Choroid plexus epithelial cell (primary cell): ENCODE measurements around the gene CKM.

Experiments
- DNase-seq: peaks from one replicate; pipeline ENCODE4 v3.0.0-alpha.2; 2010; ENCODE audit warnings: low read depth
- H3K4me3 ChIP-seq: 2 replicates; pipeline ENCODE4 v1.5.1; 2011; ENCODE audit warnings: low read depth, mild to moderate bottlenecking, control low read depth, low read length, moderate library complexity
- TF ChIP-seq, protein P1 (sequence below): conservative IDR thresholded peaks from 2 replicates; pipeline ENCODE4 v1.5.1; 2011; ENCODE audit warnings: low read depth, mild to moderate bottlenecking, control low read depth, inconsistent platforms, low read length, moderate library complexity

Gene CKM

DNA sequence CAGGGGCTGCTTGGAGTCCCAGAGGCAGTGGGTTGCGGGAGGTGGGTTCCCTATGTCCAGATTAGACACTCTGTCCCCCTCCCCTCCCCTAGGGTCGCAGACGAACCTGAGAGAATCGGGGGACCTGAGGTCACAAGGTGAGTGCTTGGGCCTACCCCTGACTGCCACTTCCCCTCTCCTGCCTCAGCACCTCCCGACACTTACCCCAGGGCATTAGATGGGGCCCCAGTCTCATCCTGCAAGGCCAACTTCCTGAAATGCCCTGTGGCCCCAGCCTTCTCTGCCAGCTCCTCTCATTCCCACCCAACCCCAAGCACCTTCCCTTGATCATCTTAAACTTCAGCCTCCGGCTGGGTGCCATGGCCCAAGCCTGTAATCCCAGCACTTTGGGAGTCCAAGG lies 23.0 kb downstream of the CKM start:
- TF ChIP-seq, protein P1, sequence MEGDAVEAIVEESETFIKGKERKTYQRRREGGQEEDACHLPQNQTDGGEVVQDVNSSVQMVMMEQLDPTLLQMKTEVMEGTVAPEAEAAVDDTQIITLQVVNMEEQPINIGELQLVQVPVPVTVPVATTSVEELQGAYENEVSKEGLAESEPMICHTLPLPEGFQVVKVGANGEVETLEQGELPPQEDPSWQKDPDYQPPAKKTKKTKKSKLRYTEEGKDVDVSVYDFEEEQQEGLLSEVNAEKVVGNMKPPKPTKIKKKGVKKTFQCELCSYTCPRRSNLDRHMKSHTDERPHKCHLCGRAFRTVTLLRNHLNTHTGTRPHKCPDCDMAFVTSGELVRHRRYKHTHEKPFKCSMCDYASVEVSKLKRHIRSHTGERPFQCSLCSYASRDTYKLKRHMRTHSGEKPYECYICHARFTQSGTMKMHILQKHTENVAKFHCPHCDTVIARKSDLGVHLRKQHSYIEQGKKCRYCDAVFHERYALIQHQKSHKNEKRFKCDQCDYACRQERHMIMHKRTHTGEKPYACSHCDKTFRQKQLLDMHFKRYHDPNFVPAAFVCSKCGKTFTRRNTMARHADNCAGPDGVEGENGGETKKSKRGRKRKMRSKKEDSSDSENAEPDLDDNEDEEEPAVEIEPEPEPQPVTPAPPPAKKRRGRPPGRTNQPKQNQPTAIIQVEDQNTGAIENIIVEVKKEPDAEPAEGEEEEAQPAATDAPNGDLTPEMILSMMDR, result no peak
- no peak for DNase-seq
- H3K4me3 ChIP-seq, result no peak overlapping the region

DNA sequence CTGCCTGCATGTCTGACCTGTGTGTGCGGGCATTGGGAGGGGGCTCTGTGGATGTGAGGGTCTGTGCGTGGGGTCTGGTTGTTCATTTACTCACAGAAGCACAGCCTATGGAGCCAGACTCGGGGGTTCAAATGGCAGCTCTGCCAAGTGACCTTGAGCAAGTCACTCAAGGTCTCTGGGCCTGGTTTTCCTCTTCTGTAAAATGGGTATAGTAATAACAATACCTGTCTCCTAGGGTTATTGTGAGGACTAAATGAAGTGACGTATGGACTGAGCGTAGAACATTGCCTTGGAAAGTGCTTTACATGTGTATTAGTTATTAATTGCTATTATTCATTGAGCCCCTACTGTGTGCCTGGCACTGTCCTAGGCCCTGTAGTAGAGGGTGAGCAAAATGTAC lies 24.4 kb downstream of the CKM start:
- DNase-seq, result no peak
- H3K4me3 ChIP-seq, result no peak overlapping the region
- TF ChIP-seq, protein P1, result no peak

DNA sequence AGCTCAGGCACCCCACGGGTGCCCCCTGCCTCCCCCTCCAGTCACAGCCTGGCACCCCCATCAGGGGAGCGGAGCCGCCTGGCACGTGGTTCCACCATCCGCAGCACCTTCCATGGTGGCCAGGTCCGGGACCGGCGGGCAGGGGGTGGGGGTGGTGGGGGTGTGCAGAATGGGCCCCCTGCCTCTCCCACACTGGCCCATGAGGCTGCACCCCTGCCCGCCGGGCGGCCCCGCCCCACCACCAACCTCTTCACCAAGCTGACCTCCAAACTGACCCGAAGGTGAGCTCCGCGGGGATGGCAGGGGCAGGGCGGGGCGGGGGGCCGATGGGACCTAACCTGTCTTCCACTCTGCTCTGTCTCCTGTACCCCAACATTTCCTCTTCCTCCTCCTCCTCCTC lies 25.0 kb downstream of the CKM start:
- no peak for DNase-seq
- TF ChIP-seq, protein P1, result no peak
- no peak overlapping the region for H3K4me3 ChIP-seq

DNA sequence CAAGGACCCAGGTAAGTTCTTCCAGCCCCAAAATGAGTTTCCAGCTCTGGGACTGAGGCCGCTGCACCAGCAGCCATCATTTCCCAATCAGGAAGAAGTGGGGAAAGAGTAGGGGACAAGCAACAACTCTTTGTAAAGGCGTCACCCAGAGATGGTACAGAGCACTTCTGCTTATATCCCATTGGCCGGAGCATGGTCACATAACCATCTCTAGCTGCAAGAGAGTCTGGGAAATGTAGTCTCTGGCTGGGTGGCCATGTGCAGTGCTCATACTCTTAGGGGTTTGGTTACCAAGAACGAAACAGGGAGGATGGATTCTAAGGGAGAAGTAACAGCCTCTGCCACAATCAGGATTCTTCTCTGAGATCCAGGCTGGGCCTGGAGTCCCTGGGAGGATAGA lies 26.3 kb downstream of the CKM start:
- no peak for DNase-seq
- TF ChIP-seq, protein P1, result no peak
- no peak overlapping the region for H3K4me3 ChIP-seq

DNA sequence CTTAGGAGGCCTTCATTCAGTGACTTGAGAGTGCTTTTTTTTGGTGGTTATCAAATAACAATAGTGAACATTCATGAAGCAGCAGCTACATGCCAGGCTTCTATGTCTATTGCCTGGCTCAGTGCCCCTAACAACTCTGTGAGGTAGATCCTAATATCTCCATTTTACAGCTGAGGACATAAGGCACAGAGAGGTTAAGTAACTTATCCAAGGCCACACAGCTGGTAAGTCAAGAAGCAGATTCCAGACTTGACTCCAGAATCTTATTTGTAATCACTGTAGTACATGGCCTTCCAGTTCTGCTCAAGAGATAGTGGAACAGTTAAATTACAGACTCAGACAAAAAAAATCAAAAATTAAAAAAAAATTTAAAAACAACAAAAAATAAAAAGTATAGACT lies 26.8 kb downstream of the CKM start:
- no peak overlapping the region for H3K4me3 ChIP-seq
- TF ChIP-seq, protein P1, result no peak
- DNase-seq, result no peak

DNA sequence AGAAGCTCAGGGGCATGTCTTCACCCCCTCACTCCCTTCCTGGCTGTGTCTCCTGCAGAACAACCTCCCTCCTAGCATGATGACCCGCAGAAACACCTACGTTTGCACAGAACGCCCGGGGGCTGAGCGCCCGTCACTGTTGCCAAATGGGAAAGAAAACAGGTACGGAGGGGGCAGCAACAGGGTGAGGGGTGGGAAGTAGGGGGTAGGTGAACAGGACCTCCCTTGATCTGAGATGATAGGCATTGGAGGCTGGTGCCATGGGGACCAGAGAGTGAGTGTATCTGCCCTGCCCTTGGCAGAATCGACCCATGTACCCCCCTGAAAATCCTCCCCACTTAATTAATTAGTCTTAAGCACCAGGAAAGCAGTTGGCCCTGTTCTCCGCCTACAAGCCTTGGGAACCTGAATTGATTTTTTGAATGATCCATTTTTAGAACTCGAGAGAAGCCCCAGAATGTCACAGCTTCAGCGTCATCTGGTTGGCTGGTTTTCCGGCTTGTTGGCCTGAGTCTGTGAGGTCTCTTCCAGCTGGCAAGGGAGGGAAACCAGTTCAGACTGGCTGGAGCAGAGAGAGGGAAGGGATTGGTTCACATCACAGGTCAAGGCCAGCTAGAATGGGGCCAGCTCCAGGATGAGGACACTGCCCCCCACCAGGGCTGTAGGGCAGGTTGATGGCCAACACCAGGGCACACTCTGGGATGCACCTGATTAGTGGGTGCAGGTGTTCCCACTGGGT lies 28.2 kb downstream of the CKM start:
- no peak for DNase-seq
- TF ChIP-seq, protein P1, result no peak
- H3K4me3 ChIP-seq, result no peak overlapping the region

DNA sequence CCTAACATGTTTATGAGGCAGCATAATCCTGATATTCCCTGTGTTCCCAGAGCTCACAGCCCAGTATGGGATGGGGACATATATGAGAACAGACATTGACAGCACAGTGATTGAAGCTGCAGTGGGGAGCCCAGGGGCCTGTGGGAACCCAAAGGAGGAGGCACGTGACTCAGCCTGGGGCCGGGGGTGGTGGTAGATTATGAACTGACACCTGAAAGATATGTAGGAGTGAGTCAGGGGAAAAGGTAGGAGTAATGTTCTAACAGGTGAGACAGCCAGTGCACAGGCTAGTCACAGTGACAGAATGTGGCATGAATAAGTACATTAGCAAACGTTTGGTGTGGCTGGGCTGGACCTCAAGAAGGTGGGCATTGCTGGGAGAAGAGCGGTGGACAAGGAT lies 29.0 kb downstream of the CKM start:
- no peak overlapping the region for H3K4me3 ChIP-seq
- no peak for DNase-seq
- TF ChIP-seq, protein P1, result no peak
